ENCODE data around the gene NUP93. TPM values are rescaled to one million over a fixed set of nuclear protein-coding genes. Genes with fewer than 3 reads are reported as not detected.
A peak's percentile ranks its signal among the peaks of the same experiment; 100 is the strongest.
"Not testable (repeated sequence)": the region's sequence is repeated elsewhere in the genome, so short reads cannot be mapped to it uniquely, and the experiment has no call there.

The NUP93 gene
- total RNA-seq, 1 donor, result 60.9 TPM

- TF ChIP-seq CTCF (IDR thresholded peaks at IDR 0.05; ENCODE audit: insufficient read depth, low read depth, low read length), result no peak
- DNase-seq (ENCODE audit: low read depth), result no peak
- peak overlapping the region; percentile 87 for H3K4me3 ChIP-seq (ENCODE audit: low read depth, low read length)
Observed at GRCh38 chr16:56728980-56729734, 772 bp upstream of the NUP93 start.

- no peak overlapping the region for H3K4me3 ChIP-seq (ENCODE audit: low read depth, low read length)
- no peak for DNase-seq (ENCODE audit: low read depth)
- TF ChIP-seq CTCF (IDR thresholded peaks at IDR 0.05; ENCODE audit: insufficient read depth, low read depth, low read length), result no peak
Observed at GRCh38 chr16:56732366-56732765, 2.4 kb downstream of the NUP93 start.

- no peak for DNase-seq (ENCODE audit: low read depth)
- no peak overlapping the region for H3K4me3 ChIP-seq (ENCODE audit: low read depth, low read length)
- no peak for TF ChIP-seq CTCF (IDR thresholded peaks at IDR 0.05; ENCODE audit: insufficient read depth, low read depth, low read length)
Observed at GRCh38 chr16:56732832-56733231, 2.9 kb downstream of the NUP93 start.

- H3K4me3 ChIP-seq (ENCODE audit: low read depth, low read length), result no peak overlapping the region
- no peak for DNase-seq (ENCODE audit: low read depth)
- no peak for TF ChIP-seq CTCF (IDR thresholded peaks at IDR 0.05; ENCODE audit: insufficient read depth, low read depth, low read length)
Observed at GRCh38 chr16:56734429-56734828, 4.5 kb downstream of the NUP93 start.

GRCh38 chr16:56736476-56736875 lies 6.5 kb downstream of the NUP93 start:
- H3K4me3 ChIP-seq (ENCODE audit: low read depth, low read length), result no peak overlapping the region
- DNase-seq (ENCODE audit: low read depth), result no peak
- no peak for TF ChIP-seq CTCF (IDR thresholded peaks at IDR 0.05; ENCODE audit: insufficient read depth, low read depth, low read length)

GRCh38 chr16:56737539-56737938 lies 7.6 kb downstream of the NUP93 start:
- DNase-seq (ENCODE audit: low read depth), result no peak
- TF ChIP-seq CTCF (IDR thresholded peaks at IDR 0.05; ENCODE audit: insufficient read depth, low read depth, low read length), result no peak

GRCh38 chr16:56738221-56738620 lies 8.3 kb downstream of the NUP93 start:
- DNase-seq (ENCODE audit: low read depth), result no peak
- H3K4me3 ChIP-seq (ENCODE audit: low read depth, low read length), result no peak overlapping the region
- TF ChIP-seq CTCF (IDR thresholded peaks at IDR 0.05; ENCODE audit: insufficient read depth, low read depth, low read length), result no peak

More at GRCh38 chr16:56737539-56737938, 7.6 kb downstream of the NUP93 start:
- no peak overlapping the region for H3K4me3 ChIP-seq (ENCODE audit: low read depth, low read length)

- H3K4me3 ChIP-seq (ENCODE audit: low read depth, low read length); DNase-seq (ENCODE audit: low read depth): not testable (repeated sequence)
Observed at GRCh38 chr16:56739378-56739777, 9.4 kb downstream of the NUP93 start.
